HG03342 (cell line): ENCODE data around the gene ZDHHC11.

Experiments
- ATAC-seq: cut with Tn5 transposase; IDR thresholded peaks from one replicate; pipeline ENCODE4 v1.9.1; 2021; ENCODE audit warnings: mild to moderate bottlenecking, moderate library complexity; ENCODE audit not compliant: unreplicated experiment

ZDHHC11 gene

GRCh38 chr5:850511-851006 lies at the start of gene ZDHHC11:
ZDHHC11 (minus strand) TSS chr5:850986; CDS start chr5:850602, 384 bp downstream.
- no peak for ATAC-seq

- ATAC-seq: no peak
These were observed 42.9 kb upstream of the ZDHHC11 start for GRCh38 chr5:893711-894110.

GRCh38 chr5:893137-893506 lies 42.3 kb upstream of the ZDHHC11 start:
- ATAC-seq: peak; percentile 18

GRCh38 chr5:892394-893136 lies 41.8 kb upstream of the ZDHHC11 start, which contains the start of the genes BRD9 and TRIP13:
BRD9 (minus strand) TSS chr5:892801; CDS start chr5:892657, 144 bp downstream.
TRIP13 (plus strand) TSS chr5:892884; CDS start chr5:892999, 115 bp downstream.
- ATAC-seq: peak; percentile 97

GRCh38 chr5:891837-892393 lies 41.1 kb upstream of the ZDHHC11 start:
- no peak for ATAC-seq

GRCh38 chr5:891117-891836 lies 40.5 kb upstream of the ZDHHC11 start:
- no peak for ATAC-seq

GRCh38 chr5:889075-889710 lies 38.4 kb upstream of the ZDHHC11 start:
- no peak for ATAC-seq

GRCh38 chr5:888638-889035 lies 37.9 kb upstream of the ZDHHC11 start:
- no peak for ATAC-seq

GRCh38 chr5:887947-888637 lies 37.3 kb upstream of the ZDHHC11 start:
- ATAC-seq: no peak

GRCh38 chr5:886716-887325 lies 36.0 kb upstream of the ZDHHC11 start:
- no peak for ATAC-seq

GRCh38 chr5:886036-886435 lies 35.2 kb upstream of the ZDHHC11 start:
- no peak for ATAC-seq

GRCh38 chr5:885529-885928 lies 34.7 kb upstream of the ZDHHC11 start:
- no peak for ATAC-seq

- no peak for ATAC-seq
These were observed 34.3 kb upstream of the ZDHHC11 start for GRCh38 chr5:885127-885442.

GRCh38 chr5:884345-885126 lies 33.8 kb upstream of the ZDHHC11 start:
- ATAC-seq: no peak

- ATAC-seq: no peak
These were observed 32.8 kb upstream of the ZDHHC11 start for GRCh38 chr5:883475-884181.

- ATAC-seq: no peak
These were observed 31.7 kb upstream of the ZDHHC11 start for GRCh38 chr5:882253-883183.

GRCh38 chr5:881551-881935 lies 30.8 kb upstream of the ZDHHC11 start:
- no peak for ATAC-seq
